Fibroblast of skin of scalp (primary cell): ENCODE results near the gene BABAM2.
"Not testable (repeated sequence)": the region's sequence is repeated elsewhere in the genome, so short reads cannot be mapped to it uniquely, and the experiment has no call there.

Experiments used
- DNase-seq: peaks from one replicate; pipeline ENCODE4 v3.0.0-alpha.2; 2013

Gene BABAM2

GRCh38 chr2:27988306-27988705 is 97.8 kb downstream of the BABAM2 start:
- no peak for DNase-seq

DNA sequence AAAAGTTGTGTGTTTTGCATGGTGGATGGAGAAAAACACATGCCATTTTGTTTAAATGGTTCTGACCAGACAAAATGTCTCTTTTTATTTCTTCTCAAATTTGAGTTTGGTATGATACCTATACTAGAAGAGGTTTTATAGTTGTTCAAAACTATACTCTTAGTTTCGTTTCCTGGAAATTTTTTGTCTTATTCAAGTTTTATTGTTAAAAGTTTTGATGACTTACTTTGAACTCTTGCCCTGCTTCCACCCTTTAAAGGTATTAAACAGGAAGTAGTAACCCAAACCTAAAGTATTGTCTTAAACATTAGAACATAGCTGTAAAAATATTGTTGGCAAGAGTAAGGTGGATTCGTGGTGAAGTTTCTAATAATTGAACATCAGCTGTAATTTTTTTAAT is 98.2 kb downstream of the BABAM2 start:
- DNase-seq, result no peak

- DNase-seq, result no peak
Measured at GRCh38 chr2:27989149-27989548, 98.6 kb downstream of the BABAM2 start.

- DNase-seq, result no peak
Measured at GRCh38 chr2:27990030-27990590, 99.6 kb downstream of the BABAM2 start.

- no peak for DNase-seq
Measured at GRCh38 chr2:27991146-27991545, 100.6 kb downstream of the BABAM2 start.

- DNase-seq, result peak; percentile 80
Measured at GRCh38 chr2:27992787-27993401, 102.4 kb downstream of the BABAM2 start.

GRCh38 chr2:27993402-27993787 is 102.9 kb downstream of the BABAM2 start:
- DNase-seq, result no peak

- no peak for DNase-seq
Measured at GRCh38 chr2:27993950-27994728, 103.6 kb downstream of the BABAM2 start.

DNA sequence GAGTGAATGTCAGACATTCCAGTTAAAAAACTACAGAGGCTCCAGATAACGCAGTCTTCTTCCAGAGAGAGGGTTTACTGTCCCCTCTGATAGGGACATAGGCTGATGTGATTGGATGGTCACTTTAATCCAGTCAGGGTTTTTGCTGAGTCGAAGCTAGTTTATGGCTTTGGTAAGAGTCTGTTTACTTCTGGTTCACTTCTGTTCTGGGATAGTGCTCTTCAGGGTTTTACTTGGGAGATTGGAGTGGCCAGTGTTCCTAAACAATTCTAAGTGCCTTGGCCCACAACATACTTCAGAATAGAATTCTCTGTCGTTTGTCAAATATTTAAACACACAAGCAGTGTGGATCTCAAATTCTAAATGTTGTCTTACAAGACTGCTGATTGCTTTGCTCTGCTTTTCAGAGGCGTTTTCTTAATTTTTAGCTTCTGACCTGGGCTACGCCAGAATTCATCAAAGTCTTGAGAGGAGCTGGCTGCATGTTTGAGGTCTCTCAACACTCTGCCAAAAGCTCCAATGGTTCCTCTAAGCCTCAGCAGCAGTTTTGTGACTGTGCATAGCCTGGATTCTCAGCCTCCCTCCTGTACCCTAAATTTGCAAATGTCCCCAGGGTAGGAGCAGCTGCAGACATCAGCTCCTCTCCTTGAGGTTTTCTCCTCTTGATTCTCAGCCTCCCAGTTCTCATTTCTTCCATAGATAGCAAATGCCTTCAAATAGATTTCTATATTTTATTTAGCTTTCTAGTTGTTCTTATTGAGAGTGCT is 105.8 kb downstream of the BABAM2 start:
- DNase-seq, result no peak

DNA sequence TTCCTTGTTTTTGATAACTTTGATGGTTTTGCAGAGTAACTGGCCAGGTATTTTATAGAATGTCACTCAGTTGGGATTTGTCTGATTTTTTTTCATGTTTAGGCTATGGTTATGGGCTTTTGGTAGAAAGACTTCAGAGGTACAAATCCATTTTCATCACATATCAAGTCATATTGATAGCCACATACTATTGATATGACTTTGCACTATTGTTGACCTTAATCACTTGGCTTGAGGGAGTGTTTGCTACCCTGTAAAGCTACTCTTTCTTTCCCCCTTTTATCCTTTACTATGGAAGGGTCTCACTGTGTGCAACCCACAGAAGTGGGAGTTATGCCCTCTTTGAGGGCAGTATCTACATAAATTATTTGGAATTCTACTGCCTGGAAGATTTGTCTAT is 109.8 kb downstream of the BABAM2 start:
- no peak for DNase-seq

- DNase-seq, result no peak
Measured at GRCh38 chr2:28002181-28002580, 111.7 kb downstream of the BABAM2 start.

DNA sequence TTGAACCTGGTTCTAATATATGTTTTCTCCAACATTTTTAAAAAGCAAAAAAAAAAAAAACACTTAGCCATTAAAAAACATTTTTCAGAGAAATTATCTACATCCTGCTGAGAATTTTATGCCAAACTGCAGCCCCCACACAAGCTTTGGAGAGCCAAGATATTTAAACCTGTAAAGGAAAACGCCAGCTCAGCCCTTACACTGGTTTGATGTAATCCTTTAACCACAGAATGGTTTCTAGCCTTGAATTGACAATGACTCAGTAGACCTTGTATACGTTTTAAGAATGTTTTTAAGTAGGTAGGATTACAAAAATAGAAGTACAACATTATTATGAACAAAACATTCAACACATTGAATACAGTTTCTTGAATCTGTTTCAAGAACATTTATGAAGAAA is 113.6 kb downstream of the BABAM2 start:
- DNase-seq, result peak; percentile 67

DNA sequence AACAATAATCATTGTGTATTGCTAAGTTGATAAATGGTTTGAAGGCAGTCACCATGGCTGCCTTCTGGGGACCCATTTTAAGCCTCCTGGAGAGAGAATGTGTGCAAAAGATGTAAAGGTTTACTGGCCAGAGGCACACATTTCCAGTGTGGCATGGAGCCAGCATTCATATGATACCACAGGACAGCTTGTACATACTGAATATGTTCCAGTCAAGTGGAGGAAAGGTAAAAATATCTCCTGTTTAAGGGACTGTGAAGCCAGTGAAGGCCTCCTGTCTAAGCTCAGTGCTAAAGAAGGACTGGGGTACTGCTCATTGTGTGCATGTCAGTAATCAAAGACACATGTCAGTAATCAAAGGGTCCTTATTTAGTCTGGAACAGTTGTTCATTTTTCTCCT is 119.2 kb downstream of the BABAM2 start:
- DNase-seq, result no peak

DNA sequence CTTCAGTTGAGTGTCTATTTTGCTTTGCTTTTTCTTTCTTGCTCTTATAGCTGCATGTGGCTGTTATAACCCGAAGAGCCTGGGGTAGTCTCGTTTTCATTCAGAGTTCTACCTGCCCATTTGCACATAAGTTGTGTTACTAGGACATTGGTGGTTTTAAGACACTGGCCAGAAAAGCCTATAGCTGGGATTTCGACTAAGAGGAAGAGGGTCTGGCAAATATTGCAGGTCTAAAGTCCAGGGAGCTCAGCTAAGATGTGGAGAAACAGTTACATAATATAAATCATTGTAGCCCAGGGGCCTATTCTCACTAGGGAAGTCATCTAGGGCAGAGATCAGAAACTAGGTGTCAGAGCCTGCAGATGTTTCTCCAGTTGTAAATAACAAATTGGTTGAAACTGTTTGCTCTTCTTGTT is 120.8 kb downstream of the BABAM2 start:
- no peak for DNase-seq

GRCh38 chr2:28018474-28018873 is 127.9 kb downstream of the BABAM2 start:
- DNase-seq, result not testable (repeated sequence)

GRCh38 chr2:28019521-28019920 is 129.0 kb downstream of the BABAM2 start:
- not testable (repeated sequence) for DNase-seq

DNA sequence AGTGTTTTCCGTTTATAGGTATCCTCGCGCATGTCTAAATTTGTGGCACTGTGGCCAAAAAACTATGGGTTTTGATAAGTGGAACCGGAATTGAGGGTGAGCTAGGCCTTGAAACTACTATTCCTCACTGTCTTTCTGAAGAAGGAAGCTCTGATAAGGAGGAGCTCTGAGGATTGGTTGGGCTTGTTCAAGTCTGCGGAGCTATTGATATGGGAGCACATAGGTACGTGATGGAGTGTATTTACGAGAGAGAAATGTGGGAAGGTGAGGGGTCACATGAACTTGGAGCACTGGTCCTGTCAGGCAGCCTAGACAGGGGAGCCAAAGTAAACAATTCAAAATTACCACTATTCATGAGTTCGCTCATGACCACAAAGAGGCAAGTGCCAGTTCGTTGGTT is 131.4 kb downstream of the BABAM2 start:
- no peak for DNase-seq

- DNase-seq, result peak; percentile 76
Measured at GRCh38 chr2:28025123-28025522, 134.6 kb downstream of the BABAM2 start.

DNA sequence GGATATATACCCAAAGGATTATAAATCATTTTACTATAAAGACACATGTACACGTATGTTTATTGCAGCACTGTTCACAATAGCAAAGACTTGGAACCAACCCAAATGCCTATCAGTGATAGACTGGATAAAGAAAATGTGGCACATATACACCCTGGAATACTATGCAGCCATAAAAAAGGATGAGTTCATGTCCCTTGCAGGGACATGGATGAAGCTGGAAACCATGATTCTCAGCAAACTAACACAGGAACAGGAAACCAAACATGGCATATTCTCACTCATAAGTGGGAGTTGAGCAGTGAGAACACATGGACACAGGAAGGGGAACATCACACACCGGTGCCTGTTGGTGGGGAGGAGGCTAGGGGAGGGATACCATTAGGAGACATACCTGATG is 135.7 kb downstream of the BABAM2 start:
- DNase-seq, result not testable (repeated sequence)

GRCh38 chr2:28028025-28028424 is 137.5 kb downstream of the BABAM2 start:
- no peak for DNase-seq

DNA sequence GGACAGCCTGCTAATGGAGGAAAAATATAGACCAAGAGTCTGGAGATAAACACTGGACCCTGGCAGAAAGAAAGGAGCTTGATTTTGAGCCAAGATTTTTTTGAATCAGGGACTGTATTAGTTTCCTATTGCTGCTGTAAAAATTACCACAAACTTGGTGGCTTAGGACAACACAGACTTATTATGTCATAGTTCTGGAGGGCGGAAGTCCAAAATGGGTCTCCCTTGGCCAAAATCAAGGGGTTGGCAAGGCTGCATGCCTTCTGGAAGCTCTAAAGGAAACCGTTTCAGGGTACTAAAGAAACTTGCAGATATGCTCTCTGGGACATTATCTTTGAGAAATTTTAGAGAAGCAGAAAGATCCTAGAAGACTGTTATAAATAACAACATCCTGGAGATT is 140.1 kb downstream of the BABAM2 start:
- no peak for DNase-seq

GRCh38 chr2:28032816-28033215 is 142.3 kb downstream of the BABAM2 start:
- no peak for DNase-seq

DNA sequence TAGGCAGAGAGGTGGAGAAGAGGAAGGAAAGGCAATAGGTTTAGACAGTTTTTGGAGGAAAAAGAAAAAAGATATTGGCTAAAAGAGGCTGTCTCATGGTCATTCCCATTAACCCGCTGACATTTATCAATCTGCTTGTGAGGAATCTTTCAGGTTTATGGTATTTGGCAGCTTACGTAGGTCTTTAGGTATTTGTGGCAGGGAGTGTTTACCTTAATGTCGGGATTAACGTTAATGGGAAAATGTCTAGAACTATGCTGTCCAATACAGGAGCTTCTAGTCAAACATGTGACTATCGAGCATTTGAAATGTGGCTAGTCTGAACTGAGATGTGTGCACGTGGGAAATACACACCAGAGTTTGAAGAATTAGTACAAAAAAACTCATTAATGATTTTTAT is 144.2 kb downstream of the BABAM2 start:
- no peak for DNase-seq
